DND-41 (cell line): Measurements from ENCODE around the gene TMEM121B.

Source experiments
- EZH2 ChIP-seq: IDR thresholded peaks from 3 replicates; pipeline ENCODE4 v1.6.1; 2012; ENCODE audit warnings: borderline replicate concordance, low read depth, mild to moderate bottlenecking, moderate library complexity, low read length, inconsistent platforms; ENCODE audit not compliant: severe bottlenecking
- TF ChIP-seq, protein P1 (sequence below): IDR thresholded peaks from 2 replicates; pipeline ENCODE4 v1.5.1; 2012; ENCODE audit warnings: borderline replicate concordance, low read length, moderate library complexity, mild to moderate bottlenecking; ENCODE audit not compliant: poor library complexity, severe bottlenecking; ENCODE audit errors: extremely low read depth

DNA sequence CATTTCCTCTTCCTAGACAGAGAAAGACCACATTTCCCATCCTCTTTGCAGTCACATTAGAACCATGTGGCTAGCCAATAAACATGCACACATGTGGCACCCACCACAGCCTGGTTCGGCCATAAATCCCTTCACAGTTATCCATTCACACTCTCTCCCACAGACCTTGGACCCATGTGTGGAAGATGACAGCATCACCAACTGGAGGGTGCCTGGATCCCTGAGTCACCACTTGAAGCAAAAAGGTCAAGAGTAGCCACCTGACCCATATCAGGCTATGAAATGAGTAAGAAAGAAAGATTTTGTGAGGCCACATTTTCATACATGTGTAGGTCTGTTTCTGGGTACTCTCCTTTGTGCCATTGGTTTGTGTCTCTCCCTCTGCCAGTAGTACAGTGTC, 9.0 kb upstream of the TMEM121B start:
- TF ChIP-seq EZH2: no peak
- TF ChIP-seq, protein P1, sequence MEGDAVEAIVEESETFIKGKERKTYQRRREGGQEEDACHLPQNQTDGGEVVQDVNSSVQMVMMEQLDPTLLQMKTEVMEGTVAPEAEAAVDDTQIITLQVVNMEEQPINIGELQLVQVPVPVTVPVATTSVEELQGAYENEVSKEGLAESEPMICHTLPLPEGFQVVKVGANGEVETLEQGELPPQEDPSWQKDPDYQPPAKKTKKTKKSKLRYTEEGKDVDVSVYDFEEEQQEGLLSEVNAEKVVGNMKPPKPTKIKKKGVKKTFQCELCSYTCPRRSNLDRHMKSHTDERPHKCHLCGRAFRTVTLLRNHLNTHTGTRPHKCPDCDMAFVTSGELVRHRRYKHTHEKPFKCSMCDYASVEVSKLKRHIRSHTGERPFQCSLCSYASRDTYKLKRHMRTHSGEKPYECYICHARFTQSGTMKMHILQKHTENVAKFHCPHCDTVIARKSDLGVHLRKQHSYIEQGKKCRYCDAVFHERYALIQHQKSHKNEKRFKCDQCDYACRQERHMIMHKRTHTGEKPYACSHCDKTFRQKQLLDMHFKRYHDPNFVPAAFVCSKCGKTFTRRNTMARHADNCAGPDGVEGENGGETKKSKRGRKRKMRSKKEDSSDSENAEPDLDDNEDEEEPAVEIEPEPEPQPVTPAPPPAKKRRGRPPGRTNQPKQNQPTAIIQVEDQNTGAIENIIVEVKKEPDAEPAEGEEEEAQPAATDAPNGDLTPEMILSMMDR: no peak
